Testis (tissue), 3 donors: ENCODE measurements around the gene GNA12. TPM values are rescaled to one million over a fixed set of nuclear protein-coding genes. Genes with fewer than 3 reads are reported as not detected.
A peak's percentile ranks its signal among the peaks of the same experiment; 100 is the strongest.

Experiments used
- DNase-seq: peaks from one replicate; pipeline ENCODE4 v3.0.0-alpha.2; 2019
- H3K27ac ChIP-seq, 2 donors: fragments of 200-600 bp; sonication (generic); one replicate each; pipeline ENCODE4 v1.5.1; 2019
- H3K27me3 ChIP-seq: fragments of 200-600 bp; sonication (generic); one replicate; pipeline ENCODE4 v1.5.1; 2019
- H3K36me3 ChIP-seq: fragments of 200-600 bp; sonication (generic); one replicate; pipeline ENCODE4 v1.5.1; 2017; ENCODE audit warnings: low read depth; ENCODE audit errors: missing control alignments
- H3K4me1 ChIP-seq: fragments of 200-600 bp; sonication (generic); one replicate; pipeline ENCODE4 v1.5.1; 2019
- H3K4me3 ChIP-seq, 2 donors: fragments of 200-600 bp; sonication (generic); one replicate each; pipeline ENCODE4 v1.5.1; 2017 to 2019
- H3K9me3 ChIP-seq: fragments of 200-600 bp; sonication (generic); one replicate; pipeline ENCODE4 v1.5.1; 2017
- CTCF ChIP-seq, 3 experiments: fragments of 450-650 bp in 2 of 3; fragments of 200-600 bp in 1 of 3; sonication (generic) in 1 of 3; IDR thresholded peaks; one replicate each; pipeline ENCODE4 v1.5.1; 2016 to 2019; ENCODE audit warnings: antibody characterized with exemption in 3 of 3, mild to moderate bottlenecking in 2 of 3, moderate library complexity in 1 of 3
- POLR2A ChIP-seq: fragments of 450-650 bp; IDR thresholded peaks from one replicate; pipeline ENCODE4 v1.6.1; 2017; ENCODE audit warnings: antibody characterized with exemption, mild to moderate bottlenecking, moderate library complexity
- WGBS, 2 donors: methylation state at CpG; one replicate each; pipeline ENCODE4 v1.1.5; 2018; 5-methylcytosine and 5-hydroxymethylcytosine counted together
- intact Hi-C: fragments of 100-400 bp; cut with DNase I; formaldehyde crosslinking; loops from one replicate; pipeline ENCODE4 v1.15.1; 2023; ENCODE audit warnings: low total_unique reads
- polyA plus RNA-seq: library from polyadenylated mRNA; stranded (reverse); fragments of 350-450 nt; fragmentation: Illumina TruSeq; extraction: RNeasy Lipid Tissue Mini Kit (QIAGEN cat#74804); gene quantifications from one replicate; pipeline ENCODE4 v1.2.3, GENCODE V29; 2014; ENCODE audit warnings: low read depth, low replicate concordance; ENCODE audit not compliant: insufficient read depth
- total RNA-seq, 2 donors: library from RNA; depleted of rRNA; stranded (reverse); fragments of >200 nt; gene quantifications; one replicate each; pipeline ENCODE4 v1.2.3, GENCODE V29; 2016

GNA12 gene
- total and polyA plus RNA-seq, 3 donors from 2014 or later: 50.0 to 69.6 (median 53.2) TPM

GRCh38 chr7:2864204-2864985 is 20.3 kb upstream of the GNA12 start:
- Histone ChIP-seq H3K27ac (peak overlapping the region; percentile 89 to 94), H3K27me3 (no peaks in the 10 kb centered on the region), H3K4me1 (peaks cover 23% of the 10 kb centered on the region), H3K4me3 (no peak overlapping the region), H3K36me3 (no peaks in the 10 kb centered on the region), H3K9me3 (no peaks in the 10 kb centered on the region)
- TF ChIP-seq POLR2A (no peak), CTCF (IDR thresholded peaks at IDR 0.05) (no peak)
- WGBS, 2 donors: 85 to 87% methylated on average over 12 of the region's 12 CpGs
- DNase-seq: no peak
- intact Hi-C loops: loop anchor here (5.0 kb wide), 1 partner anchor 57 kb away; no protein-coding TSS in a partner anchor

GRCh38 chr7:2863461-2864066 is 19.5 kb upstream of the GNA12 start:
- Histone ChIP-seq H3K36me3 (no peaks in the 10 kb centered on the region), H3K9me3 (no peaks in the 10 kb centered on the region), H3K4me1 (peaks cover 23% of the 10 kb centered on the region), H3K27ac (peak overlapping the region; percentile 89 to 94), H3K4me3 (no peak overlapping the region), H3K27me3 (no peaks in the 10 kb centered on the region)
- peak; percentile 80 for DNase-seq
- WGBS, 2 donors: 9 to 12% methylated on average over 12 to 18 of the region's 18 CpGs
- no peak for TF ChIP-seq POLR2A
- no peak for TF ChIP-seq CTCF (IDR thresholded peaks at IDR 0.05)
- intact Hi-C loops: loop anchor here (5.0 kb wide), 1 partner anchor 56 kb away; no protein-coding TSS in a partner anchor

- 66 to 72% methylated on average over 21 to 22 of the region's 22 CpGs for WGBS, 2 donors
- peak overlapping the region; percentile 89 to 94 for H3K27ac ChIP-seq
- no peak overlapping the region for H3K4me3 ChIP-seq
- H3K27me3 ChIP-seq: no peaks in the 10 kb centered on the region
- TF ChIP-seq POLR2A (no peak), CTCF (IDR thresholded peaks at IDR 0.05) (no peak)
- no peak for DNase-seq
- peaks cover 23% of the 10 kb centered on the region for H3K4me1 ChIP-seq
- intact Hi-C loops: loop anchor here (5.0 kb wide), 1 partner anchor 56 kb away; no protein-coding TSS in a partner anchor
- H3K36me3 ChIP-seq: no peaks in the 10 kb centered on the region
- no peaks in the 10 kb centered on the region for H3K9me3 ChIP-seq
Observed at GRCh38 chr7:2862831-2863361, 18.8 kb upstream of the GNA12 start.

GRCh38 chr7:2861509-2861908 is 17.4 kb upstream of the GNA12 start:
- TF ChIP-seq CTCF (IDR thresholded peaks at IDR 0.05): no peak
- TF ChIP-seq POLR2A: no peak
- Histone ChIP-seq H3K4me3 (no peak overlapping the region), H3K9me3 (no peaks in the 10 kb centered on the region), H3K36me3 (no peaks in the 10 kb centered on the region), H3K4me1 (peaks cover 23% of the 10 kb centered on the region), H3K27me3 (no peaks in the 10 kb centered on the region), H3K27ac (no peak overlapping the region)
- 92 to 94% methylated on average over 4 of the region's 4 CpGs for WGBS, 2 donors
- intact Hi-C loops: loop anchor here (5.0 kb wide), 1 partner anchor 54 kb away; no protein-coding TSS in a partner anchor
- no peak for DNase-seq
